Epithelial cell of esophagus (primary cell): ENCODE measurements around the gene FTSJ1.

ENCODE experiments used
- DNase-seq: peaks from one replicate; pipeline ENCODE4 v3.0.0; 2010; ENCODE audit warnings: low read depth
- H3K4me3 ChIP-seq: 2 replicates; pipeline ENCODE4 v1.5.1; 2011; ENCODE audit warnings: mild to moderate bottlenecking, low read length, control low read depth
- TF ChIP-seq, protein P1 (sequence below): IDR thresholded peaks from 2 replicates; pipeline ENCODE4 v1.5.1; 2011; ENCODE audit warnings: low read depth, mild to moderate bottlenecking, low read length, control low read depth, inconsistent platforms; ENCODE audit not compliant: insufficient read depth; ENCODE audit errors: missing control alignments

The FTSJ1 gene

DNA sequence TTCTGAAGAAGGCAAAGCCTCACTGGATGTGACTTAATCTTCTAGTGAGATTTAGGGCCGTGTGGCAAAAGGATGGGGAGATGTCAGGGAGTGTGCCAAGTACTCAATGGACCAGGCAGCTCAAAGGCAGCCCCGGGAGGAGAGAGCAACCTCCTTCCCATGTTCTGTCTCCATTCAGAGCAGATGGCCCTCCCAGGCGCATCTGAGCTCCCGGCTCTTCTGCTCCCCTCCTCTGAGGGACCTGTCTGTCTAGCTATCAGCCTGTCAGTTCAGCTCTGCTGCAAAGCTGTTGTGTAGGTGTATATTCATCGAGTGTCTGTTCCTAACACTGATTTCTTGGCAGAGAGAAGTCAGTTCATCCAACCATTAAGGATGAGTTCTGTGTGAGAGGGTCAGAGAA, 21.9 kb downstream of the FTSJ1 start:
- H3K4me3 ChIP-seq: no peak overlapping the region
- DNase-seq: no peak

GRCh38 chrX:48498374-48498809, 22.4 kb downstream of the FTSJ1 start:
- H3K4me3 ChIP-seq: no peak overlapping the region
- TF ChIP-seq, protein P1, sequence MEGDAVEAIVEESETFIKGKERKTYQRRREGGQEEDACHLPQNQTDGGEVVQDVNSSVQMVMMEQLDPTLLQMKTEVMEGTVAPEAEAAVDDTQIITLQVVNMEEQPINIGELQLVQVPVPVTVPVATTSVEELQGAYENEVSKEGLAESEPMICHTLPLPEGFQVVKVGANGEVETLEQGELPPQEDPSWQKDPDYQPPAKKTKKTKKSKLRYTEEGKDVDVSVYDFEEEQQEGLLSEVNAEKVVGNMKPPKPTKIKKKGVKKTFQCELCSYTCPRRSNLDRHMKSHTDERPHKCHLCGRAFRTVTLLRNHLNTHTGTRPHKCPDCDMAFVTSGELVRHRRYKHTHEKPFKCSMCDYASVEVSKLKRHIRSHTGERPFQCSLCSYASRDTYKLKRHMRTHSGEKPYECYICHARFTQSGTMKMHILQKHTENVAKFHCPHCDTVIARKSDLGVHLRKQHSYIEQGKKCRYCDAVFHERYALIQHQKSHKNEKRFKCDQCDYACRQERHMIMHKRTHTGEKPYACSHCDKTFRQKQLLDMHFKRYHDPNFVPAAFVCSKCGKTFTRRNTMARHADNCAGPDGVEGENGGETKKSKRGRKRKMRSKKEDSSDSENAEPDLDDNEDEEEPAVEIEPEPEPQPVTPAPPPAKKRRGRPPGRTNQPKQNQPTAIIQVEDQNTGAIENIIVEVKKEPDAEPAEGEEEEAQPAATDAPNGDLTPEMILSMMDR: no peak
- DNase-seq: peak; percentile 72

More for the DNA sequence above, 21.9 kb downstream of the FTSJ1 start:
- TF ChIP-seq, protein P1: no peak

- TF ChIP-seq, protein P1: no peak
- no peak for DNase-seq
- H3K4me3 ChIP-seq: no peak overlapping the region
Observed at GRCh38 chrX:48504261-48504660, 28.3 kb downstream of the FTSJ1 start.

DNA sequence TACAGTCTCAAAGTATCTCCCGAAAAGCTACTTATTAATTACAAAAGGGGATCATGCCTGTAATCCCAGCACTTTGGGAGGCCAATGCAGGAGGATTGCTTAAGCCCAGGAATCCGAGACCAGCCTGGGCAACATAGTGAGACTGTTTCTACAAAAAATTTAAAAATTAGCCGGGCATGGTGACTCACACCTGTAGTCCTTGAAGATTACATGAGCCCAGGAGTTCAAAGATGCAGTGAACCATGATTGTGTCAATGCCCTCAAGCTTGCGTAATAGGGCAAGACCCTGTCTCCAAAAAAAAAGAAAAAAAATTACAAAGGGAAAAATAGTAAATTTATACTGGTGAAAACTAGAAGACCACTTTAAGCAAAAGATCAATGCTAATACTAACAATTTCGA, 29.5 kb downstream of the FTSJ1 start:
- H3K4me3 ChIP-seq: no peak overlapping the region
- DNase-seq: no peak
- TF ChIP-seq, protein P1: no peak

DNA sequence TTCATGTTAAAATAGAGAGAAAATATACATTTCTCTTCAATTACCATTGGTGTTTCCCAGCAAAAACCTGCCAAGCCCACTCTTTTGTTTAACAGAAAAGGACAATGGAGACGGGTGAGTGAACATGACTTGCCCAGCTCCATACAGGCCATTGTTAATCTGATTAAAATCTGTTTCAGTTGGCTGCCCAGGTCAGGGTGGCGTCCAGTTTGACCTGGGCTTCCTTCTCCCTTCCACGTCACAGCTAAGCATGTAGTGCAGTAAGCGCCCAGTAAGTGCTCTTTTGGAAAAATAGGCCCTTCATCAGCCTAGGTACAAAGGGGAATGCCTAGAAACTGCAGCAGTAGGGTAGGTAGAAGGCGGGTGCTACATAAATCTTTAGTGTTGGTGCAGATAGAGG, 31.2 kb downstream of the FTSJ1 start:
- TF ChIP-seq, protein P1: no peak
- DNase-seq: no peak
- no peak overlapping the region for H3K4me3 ChIP-seq

DNA sequence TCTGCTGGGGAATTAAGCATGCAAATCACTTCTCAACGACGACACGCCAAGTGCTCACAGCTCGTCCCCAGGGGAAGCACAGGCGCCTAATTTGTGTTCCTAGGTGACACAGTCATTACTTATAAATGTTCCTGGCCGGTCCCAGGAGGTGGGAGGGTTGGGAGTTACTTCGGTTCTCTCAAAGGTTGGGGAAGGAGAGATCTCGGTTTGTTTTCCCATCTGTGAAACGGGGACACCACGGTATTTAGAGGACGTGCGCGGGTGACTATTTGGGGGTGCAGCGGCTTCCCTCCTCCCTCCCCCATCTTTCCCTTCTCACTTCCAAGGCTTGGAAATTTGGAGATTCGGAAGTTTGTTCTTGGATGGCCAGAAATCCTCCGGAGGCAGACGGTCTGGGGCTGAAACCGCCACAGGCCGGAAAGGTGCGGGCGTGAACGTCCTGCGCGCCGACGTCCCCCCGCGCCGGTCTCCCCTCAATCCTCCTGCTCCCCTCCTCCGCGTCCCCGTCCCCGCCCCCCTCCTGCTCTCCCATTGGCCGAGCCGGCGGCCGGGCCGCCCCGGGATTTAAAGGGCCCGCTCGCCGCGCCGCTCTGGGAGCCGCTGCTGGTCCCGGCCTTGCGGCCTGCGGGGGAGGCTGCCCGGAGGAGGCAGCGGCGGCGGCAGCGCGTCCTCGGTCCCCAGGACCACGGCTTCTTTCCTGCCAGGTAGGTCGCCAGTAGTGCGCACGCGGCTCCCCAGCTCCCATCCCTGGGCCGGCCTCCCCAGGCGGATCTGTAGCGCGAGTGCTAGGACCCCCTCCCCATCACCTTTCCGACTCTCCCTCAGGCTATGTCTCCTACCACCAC, 32.6 kb downstream of the FTSJ1 start, which contains the start of gene PORCN:
TSS of gene PORCN (plus strand) at position 593 of the 845 bp plus-strand sequence. CDS start 829 bp downstream, outside the sequence.
- peak; percentile 68 for DNase-seq
- TF ChIP-seq, protein P1: no peak
- H3K4me3 ChIP-seq: peak within 1 kb of the TSS; percentile 69
